ENCODE results near the gene ADAM20. TPM values are rescaled to one million over a fixed set of nuclear protein-coding genes. Genes with fewer than 3 reads are reported as not detected.

The ADAM20 gene
- 0.04 and 0.13 TPM in 2 replicates for polyA plus RNA-seq (2011; rRNA removed)
- 2.3 and 2.5 TPM in 2 replicates for polyA minus RNA-seq (2011; rRNA and poly(A)+ RNA removed)

GRCh38 chr14:70534904-70535303 lies at the start of gene ADAM20:
TSS of gene ADAM20 (minus strand) at chr14:70535004. CDS start at chr14:70524757, 10,247 bp downstream.
- ChIA-PET POLR2A (no interaction called here), CTCF (no interaction called here)
- Histone ChIP-seq H3K36me3 (ENCODE audit: control insufficient read depth, insufficient read depth, low read length) (no peaks in the 10 kb centered on the region), H3K4me3 (ENCODE audit: low read depth, low read length) (no peak within 1 kb of the TSS), H3K27me3 (ENCODE audit: control insufficient read depth, insufficient read depth, low read length) (no peaks in the 10 kb centered on the region)
- no peak for TF ChIP-seq CTCF (IDR thresholded peaks at IDR 0.05; ENCODE audit: insufficient read depth, low read depth, low read length)
- DNase-seq (ENCODE audit: low read depth), result no peak

GRCh38 chr14:70576891-70577290 lies 42.1 kb upstream of the ADAM20 start:
- Histone ChIP-seq H3K27me3 (ENCODE audit: control insufficient read depth, insufficient read depth, low read length) (no peaks in the 10 kb centered on the region), H3K4me3 (ENCODE audit: low read depth, low read length) (no peak overlapping the region), H3K36me3 (ENCODE audit: control insufficient read depth, insufficient read depth, low read length) (no peaks in the 10 kb centered on the region)
- CTCF ChIA-PET, result no interaction called here
- no peak for TF ChIP-seq CTCF (IDR thresholded peaks at IDR 0.05; ENCODE audit: insufficient read depth, low read depth, low read length)
- no peak for DNase-seq (ENCODE audit: low read depth)
- POLR2A ChIA-PET, result no interaction called here

GRCh38 chr14:70573050-70573449 lies 38.2 kb upstream of the ADAM20 start:
- ChIA-PET POLR2A (no interaction called here), CTCF (no interaction called here)
- no peaks in the 10 kb centered on the region for H3K27me3 ChIP-seq (ENCODE audit: control insufficient read depth, insufficient read depth, low read length)
- no peak overlapping the region for H3K4me3 ChIP-seq (ENCODE audit: low read depth, low read length)
- H3K36me3 ChIP-seq (ENCODE audit: control insufficient read depth, insufficient read depth, low read length), result no peaks in the 10 kb centered on the region
- no peak for TF ChIP-seq CTCF (IDR thresholded peaks at IDR 0.05; ENCODE audit: insufficient read depth, low read depth, low read length)
- DNase-seq (ENCODE audit: low read depth), result no peak

- Histone ChIP-seq H3K27me3 (ENCODE audit: control insufficient read depth, insufficient read depth, low read length) (no peaks in the 10 kb centered on the region), H3K36me3 (ENCODE audit: control insufficient read depth, insufficient read depth, low read length) (peaks cover 2% of the 10 kb centered on the region; the same call in 1 of the 2 replicates), H3K4me3 (ENCODE audit: low read depth, low read length) (no peak overlapping the region)
- no peak for DNase-seq (ENCODE audit: low read depth)
- POLR2A ChIA-PET, result no interaction called here
- no peak for TF ChIP-seq CTCF (IDR thresholded peaks at IDR 0.05; ENCODE audit: insufficient read depth, low read depth, low read length)
- CTCF ChIA-PET, result no interaction called here
These were observed 36.3 kb upstream of the ADAM20 start for GRCh38 chr14:70571139-70571538.

GRCh38 chr14:70567791-70568190 lies 33.0 kb upstream of the ADAM20 start:
- H3K27me3 ChIP-seq (ENCODE audit: control insufficient read depth, insufficient read depth, low read length), result no peaks in the 10 kb centered on the region
- CTCF ChIA-PET, result interaction anchor here (0.8 to 3.0 kb wide), 5 partner anchors 13 to 484 kb away, joined by 4 to 9 read pairs (median 5); no protein-coding TSS in a partner anchor
- DNase-seq (ENCODE audit: low read depth), result no peak
- POLR2A ChIA-PET, result no interaction called here
- peaks cover 5% of the 10 kb centered on the region for H3K36me3 ChIP-seq (ENCODE audit: control insufficient read depth, insufficient read depth, low read length)
- peak; percentile 58 for TF ChIP-seq CTCF (IDR thresholded peaks at IDR 0.05; ENCODE audit: insufficient read depth, low read depth, low read length)
- no peak overlapping the region for H3K4me3 ChIP-seq (ENCODE audit: low read depth, low read length)
